Fibroblast of the aortic adventitia (primary cell): ENCODE results near the gene GRAMD1B. TPM values are rescaled to one million over a fixed set of nuclear protein-coding genes. Genes with fewer than 3 reads are reported as not detected.
"Not testable (repeated sequence)": the region's sequence is repeated elsewhere in the genome, so short reads cannot be mapped to it uniquely, and the experiment has no call there.

Experiments used
- DNase-seq: peaks from one replicate; pipeline ENCODE4 v3.0.0-alpha.2; 2010; ENCODE audit warnings: low read depth
- H3K4me3 ChIP-seq: 2 replicates; pipeline ENCODE4 v1.5.1; 2011; ENCODE audit warnings: low read depth, mild to moderate bottlenecking, control low read depth, low read length, moderate library complexity
- CTCF ChIP-seq: IDR thresholded peaks from 2 replicates; pipeline ENCODE4 v1.5.1; 2011; ENCODE audit warnings: mild to moderate bottlenecking, low read length, control low read depth, inconsistent platforms; ENCODE audit not compliant: insufficient read depth
- total RNA-seq: library from RNA; depleted of rRNA; stranded (reverse); fragments of >200 nt; gene quantifications from 2 replicates; pipeline ENCODE4 v1.2.3, GENCODE V29; 2012; ENCODE audit warnings: low replicate concordance

GRAMD1B gene
- total RNA-seq, 1 donor = 11.0 TPM

- no peak for DNase-seq
- no peak for TF ChIP-seq CTCF
- no peak overlapping the region for H3K4me3 ChIP-seq
Measured at GRCh38 chr11:123460012-123460700, 30.1 kb downstream of the GRAMD1B start.

- H3K4me3 ChIP-seq = no peak overlapping the region
- TF ChIP-seq CTCF = no peak
- DNase-seq = no peak
Measured at GRCh38 chr11:123461164-123461563, 31.1 kb downstream of the GRAMD1B start.

GRCh38 chr11:123465667-123466066 is 35.6 kb downstream of the GRAMD1B start:
- not testable (repeated sequence) for DNase-seq

GRCh38 chr11:123466172-123466571 is 36.1 kb downstream of the GRAMD1B start:
- not testable (repeated sequence) for DNase-seq, H3K4me3 ChIP-seq

More at GRCh38 chr11:123465667-123466066, 35.6 kb downstream of the GRAMD1B start:
- not testable (repeated sequence) for H3K4me3 ChIP-seq

- H3K4me3 ChIP-seq = no peak overlapping the region
- TF ChIP-seq CTCF = no peak
- DNase-seq = peak; percentile 79
Measured at GRCh38 chr11:123469089-123469488, 39.0 kb downstream of the GRAMD1B start.

- no peak overlapping the region for H3K4me3 ChIP-seq
- no peak for TF ChIP-seq CTCF
- no peak for DNase-seq
Measured at GRCh38 chr11:123469586-123469985, 39.5 kb downstream of the GRAMD1B start.

- no peak for TF ChIP-seq CTCF
- H3K4me3 ChIP-seq = no peak overlapping the region
- DNase-seq = no peak
Measured at GRCh38 chr11:123470842-123471241, 40.8 kb downstream of the GRAMD1B start.

GRCh38 chr11:123472236-123472935 is 42.3 kb downstream of the GRAMD1B start:
- no peak for DNase-seq
- no peak overlapping the region for H3K4me3 ChIP-seq
- no peak for TF ChIP-seq CTCF
